ENCODE data around the gene WIZ.

The WIZ gene

DNA sequence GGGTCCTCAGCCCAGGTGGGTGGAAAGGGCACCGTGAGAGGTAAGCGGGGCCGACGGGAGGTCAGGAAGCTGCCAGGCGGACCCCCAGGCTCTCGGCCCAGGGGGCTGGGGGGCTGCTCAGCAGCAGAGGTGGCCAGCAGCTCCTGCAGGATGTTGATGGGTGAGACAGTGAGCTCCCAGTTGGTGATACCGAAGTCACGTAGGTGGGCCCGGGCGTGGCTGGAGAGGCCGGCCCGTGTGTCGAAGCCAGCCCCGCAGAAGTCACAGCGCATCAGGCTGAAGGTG, 13.0 kb downstream of the WIZ start:
- no peak for TF ChIP-seq ZBTB7A (IDR thresholded peaks at IDR 0.05; ENCODE audit: low read depth)
- no peak for TF ChIP-seq EGR1 (IDR thresholded peaks at IDR 0.05)
- no peak for TF ChIP-seq NFIC (IDR thresholded peaks at IDR 0.05)
- TF ChIP-seq, protein P1, sequence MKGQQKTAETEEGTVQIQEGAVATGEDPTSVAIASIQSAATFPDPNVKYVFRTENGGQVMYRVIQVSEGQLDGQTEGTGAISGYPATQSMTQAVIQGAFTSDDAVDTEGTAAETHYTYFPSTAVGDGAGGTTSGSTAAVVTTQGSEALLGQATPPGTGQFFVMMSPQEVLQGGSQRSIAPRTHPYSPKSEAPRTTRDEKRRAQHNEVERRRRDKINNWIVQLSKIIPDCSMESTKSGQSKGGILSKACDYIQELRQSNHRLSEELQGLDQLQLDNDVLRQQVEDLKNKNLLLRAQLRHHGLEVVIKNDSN (IDR thresholded peaks at IDR 0.05): no peak
- TF ChIP-seq EP300 (IDR thresholded peaks at IDR 0.05; ENCODE audit: borderline replicate concordance): no peak
- TF ChIP-seq TAF1 (IDR thresholded peaks at IDR 0.05; ENCODE audit: low read depth): no peak
- TF ChIP-seq FOXM1 (IDR thresholded peaks at IDR 0.05; ENCODE audit: borderline replicate concordance, low read depth): no peak
- TF ChIP-seq, protein P2, sequence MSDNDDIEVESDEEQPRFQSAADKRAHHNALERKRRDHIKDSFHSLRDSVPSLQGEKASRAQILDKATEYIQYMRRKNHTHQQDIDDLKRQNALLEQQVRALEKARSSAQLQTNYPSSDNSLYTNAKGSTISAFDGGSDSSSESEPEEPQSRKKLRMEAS (IDR thresholded peaks at IDR 0.05): no peak
- TF ChIP-seq, protein P3, sequence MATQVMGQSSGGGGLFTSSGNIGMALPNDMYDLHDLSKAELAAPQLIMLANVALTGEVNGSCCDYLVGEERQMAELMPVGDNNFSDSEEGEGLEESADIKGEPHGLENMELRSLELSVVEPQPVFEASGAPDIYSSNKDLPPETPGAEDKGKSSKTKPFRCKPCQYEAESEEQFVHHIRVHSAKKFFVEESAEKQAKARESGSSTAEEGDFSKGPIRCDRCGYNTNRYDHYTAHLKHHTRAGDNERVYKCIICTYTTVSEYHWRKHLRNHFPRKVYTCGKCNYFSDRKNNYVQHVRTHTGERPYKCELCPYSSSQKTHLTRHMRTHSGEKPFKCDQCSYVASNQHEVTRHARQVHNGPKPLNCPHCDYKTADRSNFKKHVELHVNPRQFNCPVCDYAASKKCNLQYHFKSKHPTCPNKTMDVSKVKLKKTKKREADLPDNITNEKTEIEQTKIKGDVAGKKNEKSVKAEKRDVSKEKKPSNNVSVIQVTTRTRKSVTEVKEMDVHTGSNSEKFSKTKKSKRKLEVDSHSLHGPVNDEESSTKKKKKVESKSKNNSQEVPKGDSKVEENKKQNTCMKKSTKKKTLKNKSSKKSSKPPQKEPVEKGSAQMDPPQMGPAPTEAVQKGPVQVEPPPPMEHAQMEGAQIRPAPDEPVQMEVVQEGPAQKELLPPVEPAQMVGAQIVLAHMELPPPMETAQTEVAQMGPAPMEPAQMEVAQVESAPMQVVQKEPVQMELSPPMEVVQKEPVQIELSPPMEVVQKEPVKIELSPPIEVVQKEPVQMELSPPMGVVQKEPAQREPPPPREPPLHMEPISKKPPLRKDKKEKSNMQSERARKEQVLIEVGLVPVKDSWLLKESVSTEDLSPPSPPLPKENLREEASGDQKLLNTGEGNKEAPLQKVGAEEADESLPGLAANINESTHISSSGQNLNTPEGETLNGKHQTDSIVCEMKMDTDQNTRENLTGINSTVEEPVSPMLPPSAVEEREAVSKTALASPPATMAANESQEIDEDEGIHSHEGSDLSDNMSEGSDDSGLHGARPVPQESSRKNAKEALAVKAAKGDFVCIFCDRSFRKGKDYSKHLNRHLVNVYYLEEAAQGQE (IDR thresholded peaks at IDR 0.05; ENCODE audit: low read depth): no peak
- no peak for TF ChIP-seq YY1 (IDR thresholded peaks at IDR 0.05; ENCODE audit: low read depth)
- TF ChIP-seq CEBPB (IDR thresholded peaks at IDR 0.05): no peak
- TF ChIP-seq RAD21 (IDR thresholded peaks at IDR 0.05; ENCODE audit: low read depth): no peak
- no peak for TF ChIP-seq TCF12 (IDR thresholded peaks at IDR 0.05; ENCODE audit: low read depth)
- TF ChIP-seq CREB1 (IDR thresholded peaks at IDR 0.05; ENCODE audit: low read depth): no peak
- no peak for TF ChIP-seq TEAD4 (IDR thresholded peaks at IDR 0.05)

DNA sequence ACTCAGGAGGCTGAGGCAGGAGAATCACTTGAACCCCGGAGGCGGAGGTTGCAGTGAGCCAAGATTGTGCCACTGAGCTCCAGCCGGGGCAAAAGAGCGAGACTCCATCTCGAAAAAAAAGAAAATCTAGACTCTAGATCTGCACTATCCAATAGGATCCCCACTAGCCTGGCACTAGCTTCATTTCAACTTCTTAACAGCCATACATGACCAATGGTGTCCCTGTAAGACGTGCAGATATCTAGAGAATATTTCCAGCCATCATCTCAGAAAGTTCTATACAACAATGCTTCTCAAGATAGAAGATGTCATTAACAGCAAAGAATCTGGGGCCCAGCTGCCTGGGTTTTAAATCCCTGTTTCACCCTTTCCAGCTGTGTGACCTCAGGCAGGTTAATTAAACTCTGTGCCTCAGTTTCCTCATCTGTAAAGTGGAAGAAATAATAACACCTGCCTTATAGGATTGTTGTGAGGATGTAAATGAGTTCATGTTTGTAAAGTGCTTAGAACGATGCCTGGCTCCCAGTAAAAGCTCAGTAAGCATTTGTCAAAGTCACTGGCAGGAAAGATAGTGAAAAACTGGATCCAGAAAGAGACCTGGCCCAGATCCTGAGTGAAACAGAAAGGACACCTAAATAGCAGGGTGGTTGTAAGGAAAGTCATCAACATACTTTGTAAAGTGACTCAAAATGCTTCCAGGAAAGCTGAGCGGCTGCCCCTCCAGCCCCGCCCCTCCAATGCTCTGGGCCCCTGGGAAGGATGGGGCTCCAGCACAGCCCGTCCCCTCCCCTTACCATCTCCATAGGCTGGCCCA, 13.5 kb downstream of the WIZ start:
- TF ChIP-seq, protein P2 (IDR thresholded peaks at IDR 0.05): no peak
- TF ChIP-seq CEBPB (IDR thresholded peaks at IDR 0.05) (no peak), TAF1 (IDR thresholded peaks at IDR 0.05; ENCODE audit: low read depth) (no peak), NFIC (IDR thresholded peaks at IDR 0.05) (no peak), TEAD4 (IDR thresholded peaks at IDR 0.05) (no peak), EP300 (IDR thresholded peaks at IDR 0.05; ENCODE audit: borderline replicate concordance) (no peak), CREB1 (IDR thresholded peaks at IDR 0.05; ENCODE audit: low read depth) (no peak), YY1 (IDR thresholded peaks at IDR 0.05; ENCODE audit: low read depth) (no peak), ZBTB7A (IDR thresholded peaks at IDR 0.05; ENCODE audit: low read depth) (no peak), TCF12 (IDR thresholded peaks at IDR 0.05; ENCODE audit: low read depth) (no peak), EGR1 (IDR thresholded peaks at IDR 0.05) (no peak), FOXM1 (IDR thresholded peaks at IDR 0.05; ENCODE audit: borderline replicate concordance, low read depth) (no peak)
- TF ChIP-seq, protein P3 (IDR thresholded peaks at IDR 0.05; ENCODE audit: low read depth): no peak
- TF ChIP-seq, protein P1 (IDR thresholded peaks at IDR 0.05): no peak

DNA sequence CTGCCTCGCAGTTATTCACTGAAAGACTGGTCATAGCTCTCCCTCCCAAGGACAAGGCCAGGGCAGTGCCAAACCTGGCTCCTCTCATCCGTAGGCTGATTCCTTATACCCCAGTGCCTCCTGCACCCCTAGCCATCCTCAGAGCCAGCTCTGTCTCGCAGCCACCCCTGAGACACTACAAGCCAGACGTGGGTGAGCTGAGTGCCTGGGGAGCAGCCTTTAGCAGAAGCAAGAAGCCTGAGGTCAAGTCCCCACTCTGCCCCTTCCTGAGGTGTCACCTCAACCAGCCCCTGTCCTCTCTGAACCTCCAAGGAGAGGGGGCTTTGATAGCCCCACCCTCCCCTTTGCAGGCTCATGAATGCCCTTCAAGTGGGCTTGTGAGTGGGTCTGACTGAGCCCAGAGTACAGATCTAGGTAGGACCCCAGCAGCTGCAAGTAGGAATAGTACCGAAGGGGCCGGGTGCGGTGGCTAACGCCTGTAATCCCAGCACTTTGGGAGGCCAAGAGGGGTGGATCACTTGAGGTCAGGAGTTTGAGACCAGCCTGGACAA, 16.2 kb downstream of the WIZ start:
- no peak for TF ChIP-seq YY1 (IDR thresholded peaks at IDR 0.05; ENCODE audit: low read depth)
- no peak for TF ChIP-seq EGR1 (IDR thresholded peaks at IDR 0.05)
- TF ChIP-seq RAD21 (IDR thresholded peaks at IDR 0.05; ENCODE audit: low read depth): no peak
- TF ChIP-seq CEBPB (IDR thresholded peaks at IDR 0.05): no peak
- TF ChIP-seq TEAD4 (IDR thresholded peaks at IDR 0.05): no peak

DNA sequence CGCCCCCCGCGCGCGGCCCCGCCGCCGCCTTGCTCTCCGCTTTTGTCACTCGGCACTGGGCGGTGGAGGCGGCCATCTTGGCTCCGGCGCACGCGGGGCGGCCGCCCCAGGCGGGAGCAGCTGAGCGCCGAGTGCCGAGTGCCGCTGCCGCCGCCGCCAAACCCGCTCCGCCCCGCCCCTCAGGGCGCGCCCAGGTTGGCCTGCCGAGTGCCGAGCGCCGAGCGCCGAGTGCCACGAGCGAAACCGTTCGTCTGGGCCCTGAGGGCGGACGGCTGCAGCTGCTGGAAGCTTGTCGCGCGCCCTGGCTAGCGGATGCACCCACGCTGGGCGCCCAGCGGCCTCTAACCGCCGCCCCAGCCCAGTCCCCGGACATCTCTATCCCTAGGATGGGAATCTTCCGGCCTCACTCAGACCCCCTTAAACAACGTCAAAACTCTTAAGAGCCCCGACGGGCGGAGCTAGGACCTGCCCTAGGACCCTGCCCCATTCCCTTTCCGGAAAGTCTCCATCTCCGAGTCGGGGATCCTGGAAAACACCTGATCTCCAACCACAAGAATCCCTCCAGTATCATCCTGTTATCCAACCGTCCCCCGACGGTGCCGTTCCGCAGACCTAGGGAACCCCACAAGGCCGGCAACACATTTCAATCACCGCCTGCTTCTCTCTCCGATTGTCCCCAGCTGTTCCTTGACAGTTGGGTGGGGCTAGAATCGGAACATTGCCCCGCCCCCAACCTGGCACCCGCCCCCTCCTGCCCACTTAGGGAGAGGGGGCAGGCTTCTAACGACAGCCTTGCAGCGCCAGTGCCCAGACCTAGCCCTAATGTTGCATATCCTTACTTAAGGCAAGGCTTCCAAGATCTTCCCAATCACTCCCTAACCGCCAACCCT, 16.9 kb downstream of the WIZ start:
- TF ChIP-seq, protein P2 (IDR thresholded peaks at IDR 0.05): peak; percentile 65; the same call in 1 of the 2 replicates
- no peak for TF ChIP-seq CEBPB (IDR thresholded peaks at IDR 0.05)
- peak; percentile 35; the same call in 1 of the 2 replicates for TF ChIP-seq TCF12 (IDR thresholded peaks at IDR 0.05; ENCODE audit: low read depth)
- no peak for TF ChIP-seq RAD21 (IDR thresholded peaks at IDR 0.05; ENCODE audit: low read depth)
- TF ChIP-seq, protein P1 (IDR thresholded peaks at IDR 0.05): peak; percentile 73
- TF ChIP-seq EGR1 (IDR thresholded peaks at IDR 0.05): 0 out of 2 replicates have a peak, but pooled peaks have one; percentile 10
- no peak for TF ChIP-seq FOXM1 (IDR thresholded peaks at IDR 0.05; ENCODE audit: borderline replicate concordance, low read depth)
- TF ChIP-seq, protein P3 (IDR thresholded peaks at IDR 0.05; ENCODE audit: low read depth): no peak
- TF ChIP-seq YY1 (IDR thresholded peaks at IDR 0.05; ENCODE audit: low read depth): peak; percentile 94
- TF ChIP-seq ZBTB7A (IDR thresholded peaks at IDR 0.05; ENCODE audit: low read depth): no peak; the same call in 1 of the 2 replicates
- no peak for TF ChIP-seq TEAD4 (IDR thresholded peaks at IDR 0.05)
- peak; percentile 65; the same call in 1 of the 2 replicates for TF ChIP-seq TAF1 (IDR thresholded peaks at IDR 0.05; ENCODE audit: low read depth)
- TF ChIP-seq NFIC (IDR thresholded peaks at IDR 0.05): no peak
